Karpas-422 (cell line): ENCODE results near the gene CORO6. TPM values are rescaled to one million over a fixed set of nuclear protein-coding genes. Genes with fewer than 3 reads are reported as not detected.

ENCODE experiments used
- DNase-seq: peaks from one replicate; pipeline ENCODE4 v3.0.0-alpha.2; 2015
- H2AFZ ChIP-seq: fragments of 200-600 bp; sonication (generic); 2 replicates; pipeline ENCODE4 v1.6.1; 2014; ENCODE audit warnings: antibody characterized with exemption, low read length, mixed read lengths
- H3K27ac ChIP-seq: fragments of 200-600 bp; sonication (generic); 2 replicates; pipeline ENCODE4 v1.5.1; 2014; ENCODE audit warnings: mild to moderate bottlenecking, low read length, moderate library complexity
- H3K27me3 ChIP-seq: fragments of 200-600 bp; sonication (generic); 2 replicates; pipeline ENCODE4 v1.6.1; 2014; ENCODE audit warnings: low read length, mixed read lengths
- H3K36me3 ChIP-seq: fragments of 200-600 bp; sonication (generic); 2 replicates; pipeline ENCODE4 v1.6.1; 2014; ENCODE audit warnings: low read length, mixed read lengths; ENCODE audit not compliant: insufficient read depth
- H3K4me1 ChIP-seq: fragments of 200-600 bp; sonication (generic); 2 replicates; pipeline ENCODE4 v1.6.1; 2014; ENCODE audit warnings: mild to moderate bottlenecking, low read length, mixed read lengths
- H3K4me2 ChIP-seq: fragments of 200-600 bp; sonication (generic); 2 replicates; pipeline ENCODE4 v1.6.1; 2014; ENCODE audit warnings: low read length, low read depth, mild to moderate bottlenecking; ENCODE audit not compliant: poor library complexity, severe bottlenecking
- H3K4me3 ChIP-seq: fragments of 200-600 bp; sonication (generic); 2 replicates; pipeline ENCODE4 v1.5.1; 2014; ENCODE audit warnings: mild to moderate bottlenecking, antibody characterized with exemption, low read length, mixed read lengths
- H3K79me2 ChIP-seq: fragments of 200-600 bp; sonication (generic); 2 replicates; pipeline ENCODE4 v1.6.1; 2014; ENCODE audit warnings: mild to moderate bottlenecking, low read length, mixed read lengths
- H3K9ac ChIP-seq: fragments of 200-600 bp; sonication (generic); 2 replicates; pipeline ENCODE4 v1.6.0; 2014; ENCODE audit warnings: low read length
- H3K9me2 ChIP-seq: fragments of 200-600 bp; sonication (generic), shearing (Covaris generic); replicated peaks from 2 replicates; pipeline ENCODE4 v1.6.0; 2014; ENCODE audit warnings: mild to moderate bottlenecking, low read length, moderate library complexity; ENCODE audit not compliant: insufficient read depth
- H3K9me3 ChIP-seq: fragments of 300-700, 200-600 bp; sonication (generic); 2 replicates; pipeline ENCODE4 v1.6.1; 2014; ENCODE audit warnings: low read length, mixed read lengths
- H4K20me1 ChIP-seq: fragments of 200-600 bp; sonication (generic); 2 replicates; pipeline ENCODE4 v1.6.1; 2014; ENCODE audit warnings: mild to moderate bottlenecking, antibody characterized with exemption, low read length, low read depth; ENCODE audit not compliant: insufficient read depth
- total RNA-seq: library from RNA; depleted of rRNA; stranded (reverse); fragments of >200 nt; shearing (Covaris generic); gene quantifications from 2 replicates; pipeline ENCODE4 v1.2.3, GENCODE V29; 2014; ENCODE audit warnings: low replicate concordance; rRNA removed

The CORO6 gene
- total RNA-seq = 0.79 and 1.8 TPM in 2 replicates

GRCh38 chr17:29622337-29623282, at the start of gene CORO6:
CORO6 (minus strand) TSS chr17:29622912; CDS start chr17:29621421, 1,491 bp downstream.
- DNase-seq = no peak
- H3K36me3 ChIP-seq = no peaks in the 10 kb centered on the region
- H3K4me3 ChIP-seq = no peak within 1 kb of the TSS
- no peaks in the 10 kb centered on the region for H3K27me3 ChIP-seq
- H3K9ac ChIP-seq = no peak within 1 kb of the TSS
- H3K79me2 ChIP-seq = no peaks in the 10 kb centered on the region
- no peak within 1 kb of the TSS for H2AFZ ChIP-seq
- no peak within 1 kb of the TSS for H3K27ac ChIP-seq
- no peaks in the 10 kb centered on the region for H3K9me3 ChIP-seq
- H3K4me2 ChIP-seq = no peak within 1 kb of the TSS
- no peaks in the 10 kb centered on the region for H3K9me2 ChIP-seq
- H4K20me1 ChIP-seq = no peaks in the 10 kb centered on the region
- H3K4me1 ChIP-seq = peaks cover 10% of the 10 kb centered on the region

GRCh38 chr17:29671661-29672060, 48.9 kb upstream of the CORO6 start:
- no peak overlapping the region for H3K27ac ChIP-seq
- H3K9me2 ChIP-seq = no peaks in the 10 kb centered on the region
- no peaks in the 10 kb centered on the region for H3K9me3 ChIP-seq
- no peak for DNase-seq
- peaks cover 13% of the 10 kb centered on the region; the same call in 1 of the 2 replicates for H3K36me3 ChIP-seq
- no peaks in the 10 kb centered on the region for H3K27me3 ChIP-seq
- no peaks in the 10 kb centered on the region for H4K20me1 ChIP-seq
- H3K4me2 ChIP-seq = no peak overlapping the region
- H3K79me2 ChIP-seq = no peaks in the 10 kb centered on the region
- no peak overlapping the region for H3K9ac ChIP-seq
- no peak overlapping the region for H3K4me3 ChIP-seq
- H3K4me1 ChIP-seq = no peaks in the 10 kb centered on the region
- H2AFZ ChIP-seq = no peak overlapping the region

GRCh38 chr17:29669266-29669665, 46.6 kb upstream of the CORO6 start:
- Histone ChIP-seq H3K4me1 (peaks cover 4% of the 10 kb centered on the region; the same call in 1 of the 2 replicates), H3K79me2 (0 out of 2 replicates have a peak, but pooled peaks cover 4% of the 10 kb centered on the region), H3K4me3 (no peak overlapping the region), H3K36me3 (peaks cover 22% of the 10 kb centered on the region; the same call in 1 of the 2 replicates), H3K4me2 (no peak overlapping the region), H3K27ac (no peak overlapping the region), H3K9me3 (no peaks in the 10 kb centered on the region), H4K20me1 (no peaks in the 10 kb centered on the region), H3K9me2 (no peaks in the 10 kb centered on the region), H3K9ac (no peak overlapping the region), H3K27me3 (no peaks in the 10 kb centered on the region), H2AFZ (no peak overlapping the region)
- no peak for DNase-seq

- peaks cover 22% of the 10 kb centered on the region; the same call in 1 of the 2 replicates for H3K36me3 ChIP-seq
- no peak overlapping the region for H2AFZ ChIP-seq
- no peak overlapping the region for H3K4me3 ChIP-seq
- DNase-seq = no peak
- no peaks in the 10 kb centered on the region for H3K9me2 ChIP-seq
- no peaks in the 10 kb centered on the region for H3K9me3 ChIP-seq
- 0 out of 2 replicates have a peak, but pooled peaks cover 4% of the 10 kb centered on the region for H3K79me2 ChIP-seq
- no peak overlapping the region for H3K4me2 ChIP-seq
- no peaks in the 10 kb centered on the region for H3K27me3 ChIP-seq
- no peak overlapping the region for H3K27ac ChIP-seq
- peaks cover 7% of the 10 kb centered on the region for H3K4me1 ChIP-seq
- H3K9ac ChIP-seq = no peak overlapping the region
- H4K20me1 ChIP-seq = no peaks in the 10 kb centered on the region
These were observed 45.3 kb upstream of the CORO6 start for GRCh38 chr17:29667969-29668368.

- H3K27me3 ChIP-seq = no peaks in the 10 kb centered on the region
- no peaks in the 10 kb centered on the region for H3K9me3 ChIP-seq
- H3K9me2 ChIP-seq = no peaks in the 10 kb centered on the region
- peaks cover 24% of the 10 kb centered on the region; the same call in 1 of the 2 replicates for H3K36me3 ChIP-seq
- no peak for DNase-seq
- peak overlapping the region; percentile 40 for H3K27ac ChIP-seq
- no peak overlapping the region for H3K4me3 ChIP-seq
- H3K9ac ChIP-seq = no peak overlapping the region
- H2AFZ ChIP-seq = no peak overlapping the region
- H3K79me2 ChIP-seq = 0 out of 2 replicates have a peak, but pooled peaks cover 4% of the 10 kb centered on the region
- no peaks in the 10 kb centered on the region for H4K20me1 ChIP-seq
- H3K4me2 ChIP-seq = no peak overlapping the region
- peaks cover 15% of the 10 kb centered on the region for H3K4me1 ChIP-seq
These were observed 42.7 kb upstream of the CORO6 start for GRCh38 chr17:29665481-29665810.

GRCh38 chr17:29664743-29665480, 42.2 kb upstream of the CORO6 start:
- DNase-seq = no peak
- H3K27ac ChIP-seq = peak overlapping the region; percentile 40; the same call in 1 of the 2 replicates
- H4K20me1 ChIP-seq = no peaks in the 10 kb centered on the region
- H3K79me2 ChIP-seq = 0 out of 2 replicates have a peak, but pooled peaks cover 4% of the 10 kb centered on the region
- no peaks in the 10 kb centered on the region for H3K27me3 ChIP-seq
- H3K9ac ChIP-seq = no peak overlapping the region
- H3K4me2 ChIP-seq = no peak overlapping the region
- H3K36me3 ChIP-seq = peaks cover 25% of the 10 kb centered on the region; the same call in 1 of the 2 replicates
- H3K9me3 ChIP-seq = no peaks in the 10 kb centered on the region
- H3K4me3 ChIP-seq = no peak overlapping the region
- no peaks in the 10 kb centered on the region for H3K9me2 ChIP-seq
- no peak overlapping the region for H2AFZ ChIP-seq
- peaks cover 15% of the 10 kb centered on the region for H3K4me1 ChIP-seq

- Histone ChIP-seq H3K9me3 (no peaks in the 10 kb centered on the region), H3K27me3 (no peaks in the 10 kb centered on the region), H3K36me3 (peaks cover 30% of the 10 kb centered on the region; the same call in 1 of the 2 replicates), H3K4me2 (no peak overlapping the region), H3K27ac (no peak overlapping the region), H3K9me2 (no peaks in the 10 kb centered on the region), H3K9ac (no peak overlapping the region), H3K4me3 (no peak overlapping the region), H3K79me2 (peaks cover 4% of the 10 kb centered on the region; the same call in 1 of the 2 replicates), H3K4me1 (peaks cover 15% of the 10 kb centered on the region), H2AFZ (no peak overlapping the region), H4K20me1 (no peaks in the 10 kb centered on the region)
- DNase-seq = no peak
These were observed 40.4 kb upstream of the CORO6 start for GRCh38 chr17:29663155-29663554.

GRCh38 chr17:29661213-29661612, 38.5 kb upstream of the CORO6 start:
- Histone ChIP-seq H3K79me2 (peaks cover 4% of the 10 kb centered on the region; the same call in 1 of the 2 replicates), H3K4me1 (peaks cover 15% of the 10 kb centered on the region), H3K27ac (no peak overlapping the region), H4K20me1 (no peaks in the 10 kb centered on the region), H3K36me3 (peaks cover 19% of the 10 kb centered on the region; the same call in 1 of the 2 replicates), H3K9me3 (no peaks in the 10 kb centered on the region), H2AFZ (no peak overlapping the region), H3K4me3 (no peak overlapping the region), H3K4me2 (no peak overlapping the region), H3K9me2 (no peaks in the 10 kb centered on the region), H3K27me3 (no peaks in the 10 kb centered on the region), H3K9ac (no peak overlapping the region)
- no peak for DNase-seq
